DMS 273 treated with DMSO at 0.1 percent for 48 hours (cell line): ENCODE data around the gene CCDC15.
"Not testable (repeated sequence)": the region's sequence is repeated elsewhere in the genome, so short reads cannot be mapped to it uniquely, and the experiment has no call there.

ENCODE experiments used
- DNase-seq: peaks from one replicate; lab custom pipeline; 2025; lab: John Stamatoyannopoulos, UW

Gene CCDC15

DNA sequence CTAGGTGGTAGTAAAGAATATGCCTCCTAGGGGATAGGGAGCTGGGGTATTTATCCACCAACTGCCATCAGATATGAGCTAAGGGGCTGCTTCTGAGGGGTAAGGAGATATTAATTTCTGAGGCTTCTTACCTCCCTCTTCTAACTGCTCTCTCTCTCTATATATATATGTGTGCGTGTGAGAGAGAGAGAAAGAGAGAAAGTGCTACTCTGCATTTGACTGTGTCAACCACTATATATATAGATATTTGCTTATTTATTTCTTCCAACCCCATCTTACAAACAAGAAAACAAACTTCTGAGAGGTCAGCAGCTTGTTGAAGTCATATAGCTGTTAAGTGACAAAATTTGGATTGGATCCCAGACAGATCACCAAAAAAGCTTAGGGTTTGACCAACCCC, 12.3 kb upstream of the CCDC15 start:
- no peak for DNase-seq

GRCh38 chr11:124942466-124943253, 11.3 kb upstream of the CCDC15 start:
- DNase-seq = no peak

DNA sequence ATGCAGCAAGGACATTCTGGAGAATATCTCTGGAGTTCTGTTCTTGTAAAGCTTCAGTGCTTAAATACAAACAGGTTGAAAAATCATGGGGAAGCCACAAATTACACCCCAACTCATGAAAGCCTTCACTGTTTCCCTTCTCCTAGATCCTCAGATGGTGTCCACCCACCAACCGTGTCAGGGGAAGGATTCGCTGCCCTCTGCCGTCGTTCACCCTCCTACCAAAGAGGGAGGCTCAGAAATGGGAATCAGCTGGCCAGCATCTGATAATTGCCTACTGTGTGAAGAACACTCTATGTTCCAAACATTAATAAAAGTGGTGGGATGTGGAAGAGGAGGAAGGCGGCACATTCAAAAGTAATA, 10.8 kb upstream of the CCDC15 start:
- no peak for DNase-seq

DNA sequence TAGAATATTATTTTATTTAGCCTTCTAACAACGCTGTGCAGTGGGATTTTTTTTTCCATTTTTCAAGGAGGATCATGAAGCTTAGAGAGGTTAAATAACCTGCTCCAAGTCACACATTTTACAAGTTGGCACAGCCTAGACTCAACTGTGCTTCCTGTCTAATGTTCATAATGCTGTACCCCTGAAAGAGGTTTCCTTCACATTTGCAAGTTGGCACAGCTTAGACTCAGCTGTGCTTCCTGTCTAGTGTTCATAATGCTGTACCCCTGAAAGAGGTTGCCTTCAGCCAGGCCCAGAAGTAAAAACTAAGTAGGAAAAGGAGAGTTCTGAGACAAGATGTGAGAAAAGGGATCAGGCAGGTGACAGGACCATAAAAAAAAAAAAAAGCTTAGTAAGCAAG, 10.3 kb upstream of the CCDC15 start:
- DNase-seq = no peak

DNA sequence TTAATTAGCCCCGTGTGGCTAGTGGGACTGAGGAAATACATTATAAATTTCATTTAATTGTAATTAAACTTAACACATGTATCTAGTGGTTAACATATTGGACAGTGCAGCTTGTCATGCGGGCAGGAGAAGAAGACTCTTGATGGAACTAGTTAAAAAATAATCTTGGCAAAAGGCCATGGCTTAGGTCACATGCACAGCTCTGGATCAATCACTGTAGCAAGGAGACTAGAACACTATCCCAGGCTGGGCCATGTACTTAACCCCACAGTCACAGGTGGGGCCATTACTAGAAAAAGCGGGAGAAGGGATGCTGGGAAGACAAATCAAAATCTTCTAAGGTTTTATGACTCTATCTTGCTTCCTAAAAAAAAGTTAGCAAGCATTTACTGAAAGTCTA, 9.4 kb upstream of the CCDC15 start:
- no peak for DNase-seq

- DNase-seq = no peak
Measured at GRCh38 chr11:124945826-124946225, 8.2 kb upstream of the CCDC15 start.

- no peak for DNase-seq
Measured at GRCh38 chr11:124946735-124947141, 7.3 kb upstream of the CCDC15 start.

GRCh38 chr11:124950601-124951330, 3.2 kb upstream of the CCDC15 start:
- DNase-seq = no peak

DNA sequence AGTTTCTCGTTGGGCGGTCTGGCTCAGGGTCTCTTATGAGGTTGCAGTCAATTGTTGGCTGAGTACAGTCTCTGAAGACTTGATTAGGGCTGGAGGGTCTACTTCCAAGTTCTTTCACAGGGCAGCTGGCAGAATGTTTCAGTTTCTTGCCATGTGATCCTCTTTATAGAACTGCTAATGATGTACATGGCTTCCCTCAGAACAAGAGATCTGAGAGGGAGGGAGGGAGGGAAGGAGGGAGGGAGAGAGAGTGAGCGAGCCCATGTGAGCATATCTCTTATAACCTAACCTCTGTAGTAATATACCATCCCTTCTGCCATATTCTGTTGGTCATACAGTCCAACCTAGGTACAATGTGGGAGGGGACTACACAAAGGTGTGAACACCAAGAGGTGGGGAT, 2.7 kb upstream of the CCDC15 start:
- DNase-seq = no peak

GRCh38 chr11:124954590-124954955, 571 bp downstream of the CCDC15 start:
- DNase-seq = no peak

- DNase-seq = no peak
Measured at GRCh38 chr11:124955035-124955434, 1.0 kb downstream of the CCDC15 start.

GRCh38 chr11:124961972-124962609, 8.1 kb downstream of the CCDC15 start:
- peak; percentile 56 for DNase-seq

GRCh38 chr11:124968197-124968596, 14.2 kb downstream of the CCDC15 start:
- not testable (repeated sequence) for DNase-seq

DNA sequence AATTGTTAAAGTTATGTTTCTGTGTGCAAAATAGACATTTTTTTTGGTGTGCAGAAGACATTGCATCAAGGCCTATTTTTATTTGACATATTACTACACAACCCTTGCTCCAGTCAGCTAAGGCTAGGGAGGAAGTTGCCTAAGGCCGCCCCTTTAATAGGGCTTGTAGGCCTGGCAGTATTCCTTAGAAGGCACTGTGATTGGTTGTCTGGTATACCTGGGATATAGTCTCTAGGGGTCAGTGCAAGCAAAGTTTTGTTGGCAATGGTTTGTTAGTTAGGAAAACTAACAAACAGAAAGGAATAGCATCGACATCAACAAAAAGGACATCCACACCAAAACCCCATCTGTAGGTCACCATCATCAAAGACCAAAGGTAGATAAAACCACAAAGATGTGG, 16.9 kb downstream of the CCDC15 start:
- no peak for DNase-seq

GRCh38 chr11:124971810-124972209, 17.8 kb downstream of the CCDC15 start:
- DNase-seq = no peak

DNA sequence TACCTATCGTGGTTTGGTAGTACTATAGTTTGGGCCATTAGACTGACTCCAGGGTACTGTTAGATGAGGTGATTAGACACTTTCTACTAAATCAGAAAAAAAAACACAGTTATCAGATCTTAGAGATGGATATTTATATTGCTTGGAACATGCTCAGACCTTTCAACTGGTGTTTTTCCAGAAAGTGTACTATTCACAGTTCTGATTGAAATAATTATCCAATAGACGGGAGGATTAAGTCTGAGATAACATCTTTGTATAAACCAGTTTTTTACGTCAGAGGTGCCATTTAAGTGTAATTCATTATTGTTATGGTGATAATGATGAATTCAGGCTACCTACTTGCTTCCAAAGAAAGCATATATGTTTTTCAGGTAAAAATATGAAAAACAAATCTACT, 22.5 kb downstream of the CCDC15 start:
- DNase-seq = no peak

DNA sequence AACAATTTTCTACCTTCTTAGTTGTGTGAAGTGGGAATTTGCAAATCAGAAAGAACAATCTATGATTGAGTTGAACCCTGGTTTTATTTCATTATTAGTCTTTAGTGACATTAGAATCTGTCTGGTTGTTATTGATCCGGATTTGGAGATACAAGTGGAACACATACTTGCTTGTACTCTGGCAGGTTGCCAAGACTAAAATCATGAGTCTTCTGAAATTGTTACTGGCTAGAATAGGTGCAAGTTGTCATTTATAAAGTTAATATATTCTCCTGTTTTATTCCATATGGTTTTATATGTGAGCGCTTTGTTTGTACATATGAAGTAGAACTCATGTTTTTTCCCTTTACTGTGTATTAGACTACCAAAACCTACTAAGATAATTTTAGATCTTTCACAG, 23.0 kb downstream of the CCDC15 start:
- no peak for DNase-seq

DNA sequence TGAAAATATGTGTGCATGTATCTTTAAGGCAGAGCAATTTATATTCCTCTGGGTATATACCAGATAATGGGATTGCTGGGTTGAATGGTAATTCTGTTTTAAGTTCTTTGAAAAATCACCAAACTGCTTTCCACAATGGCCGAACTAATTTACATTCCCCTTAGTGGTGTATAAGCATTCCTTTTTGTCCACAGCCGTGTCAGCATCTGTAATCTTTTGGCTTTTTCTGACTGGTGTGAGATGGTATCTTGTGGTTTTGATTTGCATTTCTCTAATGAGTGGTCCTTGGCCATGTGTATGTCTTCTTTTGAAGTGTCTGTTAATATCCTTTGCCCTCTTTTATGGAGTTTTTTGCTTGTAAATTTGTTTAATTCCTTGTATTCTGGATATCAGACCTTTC, 24.3 kb downstream of the CCDC15 start:
- no peak for DNase-seq

GRCh38 chr11:124982043-124982442, 28.0 kb downstream of the CCDC15 start:
- no peak for DNase-seq

DNA sequence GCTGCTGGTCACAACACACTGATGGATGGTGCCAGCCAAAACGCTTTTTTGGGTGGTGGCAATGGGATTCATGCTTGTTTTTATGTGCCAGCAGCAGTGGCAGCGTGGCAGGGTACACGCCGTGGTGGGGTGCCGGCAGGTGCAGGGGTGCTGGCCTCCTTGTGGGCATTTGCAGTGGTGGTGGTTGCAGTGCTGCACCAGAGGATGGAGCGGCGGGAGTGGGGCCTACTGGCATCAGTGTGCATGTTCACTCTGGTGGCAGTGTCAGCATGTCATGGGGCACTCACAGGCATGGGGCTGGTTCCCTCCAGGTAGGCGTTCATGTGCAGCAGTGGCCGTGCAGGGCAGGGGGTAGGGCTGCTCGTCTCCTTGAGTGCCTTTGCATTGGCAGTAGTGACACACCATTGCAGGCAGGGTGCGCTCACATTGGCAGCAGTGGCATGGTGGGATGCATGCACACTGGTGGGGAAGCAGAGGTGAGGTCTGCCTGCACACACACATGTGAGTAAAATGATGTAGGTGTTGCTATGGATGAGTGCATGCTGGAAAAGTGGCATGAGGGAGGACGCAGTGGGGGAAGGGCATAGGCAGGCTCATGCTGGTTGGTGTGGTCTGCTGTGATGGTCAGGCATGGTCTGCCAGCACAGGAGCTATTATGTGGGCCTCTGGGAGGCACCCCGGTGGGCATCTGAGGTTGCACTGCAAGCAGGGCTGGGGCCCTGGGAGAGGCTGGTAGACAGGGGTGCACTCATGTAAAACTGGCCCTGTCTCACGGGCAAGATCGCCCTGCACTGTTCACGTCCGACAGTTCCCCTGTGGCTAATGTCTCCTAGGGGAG, 29.9 kb downstream of the CCDC15 start:
- DNase-seq = no peak

DNA sequence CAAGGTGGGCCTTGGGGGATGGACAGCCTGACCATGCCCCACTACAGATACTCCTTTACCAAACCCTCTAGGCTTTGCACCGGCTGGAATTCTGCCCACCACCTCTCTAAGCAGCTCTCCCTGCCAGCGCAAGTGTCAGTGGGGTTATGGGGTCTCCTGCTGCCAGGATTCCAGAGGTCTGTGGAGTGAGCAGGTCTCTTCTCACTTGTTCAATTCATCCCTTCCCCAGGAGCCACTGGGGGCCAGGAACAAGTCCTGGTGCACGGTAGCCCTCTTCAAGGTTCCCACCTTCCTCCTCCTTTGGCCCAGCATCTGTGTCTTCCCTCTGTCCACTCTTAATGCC, 30.5 kb downstream of the CCDC15 start:
- no peak for DNase-seq

GRCh38 chr11:124987096-124987495, 33.1 kb downstream of the CCDC15 start:
- DNase-seq = no peak
